ENCODE data around the gene NRSN2. TPM values are rescaled to one million over a fixed set of nuclear protein-coding genes. Genes with fewer than 3 reads are reported as not detected.
A peak's percentile ranks its signal among the peaks of the same experiment; 100 is the strongest.
"Not testable (repeated sequence)": the region's sequence is repeated elsewhere in the genome, so short reads cannot be mapped to it uniquely, and the experiment has no call there.

Gene NRSN2
- polyA plus RNA-seq, 4 donors, result 49.3 to 53.5 (median 51.6) TPM

DNA sequence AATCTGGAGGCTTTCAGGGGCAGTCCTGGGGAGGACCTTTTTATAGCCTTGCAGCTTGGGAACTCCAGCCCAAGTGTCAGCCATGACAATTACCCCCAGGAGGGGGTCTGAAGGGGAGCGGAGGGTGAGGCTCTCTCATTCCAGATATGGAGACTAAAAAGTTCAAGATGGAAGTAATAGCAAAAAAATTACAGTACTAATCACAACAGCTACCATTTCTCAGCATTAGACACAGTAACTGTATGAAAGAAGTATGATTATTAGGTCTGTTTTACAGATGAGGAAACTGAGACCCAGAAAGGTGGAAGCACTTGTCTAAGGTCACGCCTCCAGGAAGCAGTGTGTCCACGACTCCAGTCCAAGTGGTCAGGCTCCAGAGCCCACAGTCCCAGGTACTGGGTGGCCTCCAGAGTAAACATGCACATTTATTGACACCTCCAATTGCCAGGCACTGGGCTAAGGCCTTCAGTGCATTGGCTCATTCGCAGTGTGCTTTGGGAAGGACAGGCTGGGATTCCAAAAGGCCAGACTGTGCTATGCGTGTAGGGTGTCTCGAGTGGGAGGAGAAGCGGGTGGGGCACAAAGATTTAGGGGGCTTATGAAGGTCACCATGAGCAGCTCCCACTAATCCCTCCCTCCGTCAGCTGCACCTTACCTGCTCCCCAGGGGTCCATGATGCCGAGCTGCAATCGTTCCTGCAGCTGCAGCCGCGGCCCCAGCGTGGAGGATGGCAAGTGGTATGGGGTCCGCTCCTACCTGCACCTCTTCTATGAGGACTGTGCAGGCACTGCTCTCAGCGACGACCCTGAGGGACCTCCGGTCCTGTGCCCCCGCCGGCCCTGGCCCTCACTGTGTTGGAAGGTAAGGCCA, 2.3 kb downstream of the NRSN2 start:
- DNase-seq (ENCODE audit: low read depth in 4 of 4, low spot score in 3 of 4), result no peak

DNA sequence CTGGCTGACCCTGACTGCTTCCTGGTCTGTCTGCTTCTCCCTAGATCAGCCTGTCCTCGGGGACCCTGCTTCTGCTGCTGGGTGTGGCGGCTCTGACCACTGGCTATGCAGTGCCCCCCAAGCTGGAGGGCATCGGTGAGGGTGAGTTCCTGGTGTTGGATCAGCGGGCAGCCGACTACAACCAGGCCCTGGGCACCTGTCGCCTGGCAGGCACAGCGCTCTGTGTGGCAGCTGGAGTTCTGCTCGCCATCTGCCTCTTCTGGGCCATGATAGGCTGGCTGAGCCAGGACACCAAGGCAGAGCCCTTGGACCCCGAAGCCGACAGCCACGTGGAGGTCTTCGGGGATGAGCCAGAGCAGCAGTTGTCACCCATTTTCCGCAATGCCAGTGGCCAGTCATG, 6.3 kb downstream of the NRSN2 start:
- DNase-seq (ENCODE audit: low read depth in 4 of 4, low spot score in 3 of 4), result no peak

DNA sequence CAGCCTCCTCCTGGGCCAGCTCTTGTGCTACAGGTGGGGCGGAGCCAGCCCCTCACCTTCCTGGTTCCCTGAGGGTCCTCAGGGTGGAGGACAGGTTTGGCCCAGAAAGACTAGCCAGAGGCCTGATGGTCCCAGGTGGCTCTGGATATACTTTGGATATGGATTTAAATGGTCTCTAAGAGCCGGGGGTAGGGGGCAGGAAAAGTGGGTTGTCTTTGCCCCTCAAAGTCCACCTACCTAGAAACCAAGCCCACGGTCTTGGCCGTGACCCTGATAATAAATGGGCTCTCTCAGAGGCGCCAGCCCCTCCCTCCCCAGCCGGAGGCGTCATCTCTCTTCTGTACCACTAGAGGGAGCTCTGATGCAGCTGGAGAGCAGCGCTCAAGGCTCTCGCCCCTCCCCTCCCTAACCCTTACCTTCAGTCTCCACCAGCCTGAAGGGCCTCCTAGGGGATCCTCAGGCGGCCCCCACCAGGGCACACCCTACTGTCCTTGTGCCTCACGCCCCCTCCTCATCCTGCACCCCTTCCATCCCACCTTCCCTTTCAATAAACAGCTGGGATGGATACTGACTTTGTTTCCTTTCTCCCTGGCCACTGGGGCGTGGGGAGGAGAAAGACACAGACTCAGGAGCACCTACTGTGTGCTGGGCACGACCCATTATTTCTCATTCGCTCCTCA, 7.5 kb downstream of the NRSN2 start:
- DNase-seq (ENCODE audit: low read depth in 4 of 4, low spot score in 3 of 4), result peak in 2 of 4 donors; percentile 67 to 69

DNA sequence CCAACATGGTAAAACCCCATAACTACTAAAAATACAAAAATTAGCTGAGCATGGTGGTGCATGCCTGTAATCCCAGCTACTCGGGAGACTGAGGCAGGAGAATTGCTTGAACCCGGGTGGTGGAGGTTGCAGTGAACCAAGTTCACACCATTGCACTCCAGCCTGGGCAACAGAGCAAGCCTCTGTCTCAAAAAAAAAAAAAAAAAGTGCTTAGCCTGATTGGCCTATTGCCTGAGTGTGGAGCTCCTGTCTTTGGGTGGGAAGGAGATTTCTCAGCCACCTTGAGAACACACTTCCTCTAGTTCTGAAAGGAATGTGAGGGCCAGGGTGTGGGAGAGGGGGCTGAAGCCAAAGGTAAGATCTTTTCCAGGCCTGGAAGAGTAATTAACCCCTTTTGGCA, 9.2 kb downstream of the NRSN2 start:
- not testable (repeated sequence) for DNase-seq (ENCODE audit: low read depth in 4 of 4, low spot score in 3 of 4)

DNA sequence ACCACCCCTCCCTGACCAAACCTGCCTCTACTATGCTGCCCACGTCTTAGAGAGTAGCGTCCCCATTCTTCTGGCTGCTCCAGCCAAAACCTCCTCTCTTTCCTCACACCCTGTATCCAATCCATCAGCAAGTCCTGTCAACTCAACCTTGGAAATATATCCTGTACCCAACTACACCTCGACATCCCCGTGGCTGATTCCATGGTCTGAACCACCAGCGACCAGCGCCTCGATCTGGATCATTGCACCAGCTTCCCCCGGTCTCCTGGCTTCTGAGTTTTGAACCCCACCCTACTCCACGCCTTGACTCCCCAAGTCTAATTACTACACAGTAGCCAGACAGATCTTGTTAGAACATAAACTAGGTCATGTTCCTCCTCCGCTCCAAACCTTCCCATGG, 9.8 kb downstream of the NRSN2 start:
- DNase-seq (ENCODE audit: low read depth in 4 of 4, low spot score in 3 of 4), result no peak

DNA sequence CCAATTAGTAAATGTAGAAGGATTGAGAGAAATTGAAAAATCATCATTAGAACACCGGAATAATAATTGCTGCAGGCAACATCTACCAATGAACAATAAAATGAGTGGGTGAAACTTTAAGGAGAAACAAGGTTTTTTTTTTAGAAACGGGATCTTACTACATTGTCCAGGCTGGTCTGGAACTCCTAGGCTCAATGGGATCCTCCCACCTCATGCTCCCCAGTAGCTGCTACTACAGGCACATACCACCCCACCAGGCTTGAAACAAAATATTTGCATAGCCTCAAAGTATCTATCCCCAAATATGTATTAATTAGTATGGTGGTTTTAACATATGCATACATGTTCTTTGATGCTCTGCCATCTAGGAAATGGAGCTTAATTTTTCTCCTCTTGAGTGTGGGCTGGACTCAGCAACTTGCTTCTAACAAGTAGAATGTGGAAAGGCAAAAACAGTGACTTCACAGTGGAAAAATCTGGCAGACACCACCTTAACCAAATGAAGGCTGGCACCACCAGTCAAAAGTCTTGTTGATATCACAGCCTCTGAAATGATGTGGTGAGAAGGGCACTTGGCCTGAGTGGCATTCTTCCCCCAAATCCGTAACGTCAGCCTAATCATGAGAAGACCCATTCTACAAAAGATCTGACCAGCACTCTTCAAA, 12.1 kb downstream of the NRSN2 start:
- DNase-seq (ENCODE audit: low read depth in 4 of 4, low spot score in 3 of 4), result no peak

DNA sequence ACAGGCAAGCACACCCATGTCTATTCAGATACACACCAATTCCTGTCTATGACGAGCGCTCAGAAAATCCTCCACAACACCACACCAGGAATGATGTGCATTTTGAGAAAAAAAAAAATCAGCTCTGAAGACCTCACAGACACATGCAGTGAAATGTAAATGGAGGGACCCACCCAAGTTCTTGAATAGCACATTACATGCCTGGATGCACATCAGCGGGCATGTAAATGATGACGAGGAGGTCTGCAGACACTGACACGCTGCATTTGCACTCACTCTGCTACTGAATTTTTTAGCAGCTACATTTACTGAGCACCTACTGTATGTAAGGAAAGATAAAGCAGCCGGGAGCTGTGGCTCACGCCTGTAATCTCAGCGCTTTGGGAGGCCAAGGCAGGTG, 14.7 kb downstream of the NRSN2 start:
- DNase-seq (ENCODE audit: low read depth in 4 of 4, low spot score in 3 of 4), result no peak

DNA sequence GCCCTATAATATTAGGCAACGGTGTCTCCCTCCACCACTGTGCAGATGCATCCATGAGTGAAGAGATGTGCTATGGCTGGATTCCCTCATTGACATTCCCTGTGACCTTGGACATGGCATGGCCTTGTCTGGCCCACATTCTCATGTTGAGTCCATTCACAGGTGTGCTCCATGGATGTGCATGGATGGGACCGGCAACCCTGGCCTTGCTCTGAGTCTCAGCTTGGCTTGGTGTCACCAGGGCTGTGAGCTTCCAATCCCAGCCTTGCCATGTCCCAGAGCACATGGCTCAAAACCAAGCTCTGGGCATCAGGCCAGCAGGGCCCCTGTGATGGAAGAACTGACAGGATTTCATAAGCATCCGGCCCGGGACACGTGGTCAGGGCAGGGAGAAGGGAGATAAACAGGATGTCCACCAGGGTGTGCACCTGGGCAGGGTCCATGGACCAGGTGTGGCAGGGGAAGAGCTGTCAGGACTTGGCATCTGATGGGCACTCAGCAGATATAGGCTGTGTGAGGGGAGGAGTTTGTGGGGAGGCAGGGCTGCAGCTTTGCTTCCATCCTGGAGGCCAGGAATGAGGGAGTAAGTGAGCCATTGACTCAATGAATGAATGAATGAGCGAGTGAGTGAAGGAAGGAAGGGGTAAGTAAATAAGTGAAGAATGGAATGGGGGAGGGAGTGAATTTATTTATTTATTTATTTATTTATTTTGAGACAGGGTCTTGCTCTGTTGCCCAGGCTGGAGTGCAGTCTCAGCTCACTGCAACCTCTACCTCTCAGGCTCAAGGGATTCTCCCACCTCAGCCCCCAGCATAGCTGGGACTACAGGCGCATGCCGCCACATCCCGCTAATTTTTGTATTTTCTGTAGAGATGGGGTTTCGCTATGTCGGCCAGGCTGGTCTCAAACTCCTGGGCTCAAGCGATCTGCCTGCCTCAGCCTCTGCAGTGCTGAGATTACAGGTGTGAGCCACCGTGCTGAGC, 15.7 kb downstream of the NRSN2 start:
- no peak for DNase-seq (ENCODE audit: low read depth in 4 of 4, low spot score in 3 of 4)

DNA sequence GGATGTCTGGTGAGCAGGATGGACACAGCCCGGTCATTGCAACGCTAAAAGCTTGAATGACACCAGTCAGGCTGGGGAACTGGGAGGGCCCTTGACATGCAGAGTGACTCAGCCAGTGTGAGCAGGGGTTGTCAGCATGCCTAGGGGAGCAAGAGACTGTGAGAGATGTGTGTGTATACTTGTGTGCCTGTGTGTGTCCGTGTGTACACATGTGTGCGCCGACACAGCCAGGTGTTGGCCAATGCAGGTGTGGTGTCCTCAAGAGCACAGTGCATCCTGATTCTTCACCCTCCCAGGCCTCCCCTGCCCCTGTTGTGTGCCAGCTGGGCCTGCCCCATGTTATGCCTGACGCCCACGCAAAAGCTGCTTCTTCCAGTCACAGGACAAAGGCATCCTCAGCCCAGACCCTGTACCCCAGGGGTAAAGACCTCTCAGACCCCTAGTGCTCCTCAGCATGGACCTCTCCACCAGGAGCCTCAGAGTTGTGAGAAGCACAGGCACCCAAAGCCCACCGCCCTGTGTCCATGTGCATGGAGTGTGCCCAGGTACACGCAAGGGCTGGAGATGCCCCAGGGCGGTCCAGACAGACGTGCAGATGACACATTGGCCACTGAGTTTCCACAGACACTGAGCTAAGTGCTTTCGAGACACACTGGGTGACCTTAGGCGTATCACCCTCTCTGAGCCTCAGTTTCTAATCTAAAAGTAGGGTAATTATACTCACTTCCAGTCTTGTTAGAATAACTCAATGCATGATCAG, 16.6 kb downstream of the NRSN2 start:
- DNase-seq (ENCODE audit: low read depth in 4 of 4, low spot score in 3 of 4), result no peak

DNA sequence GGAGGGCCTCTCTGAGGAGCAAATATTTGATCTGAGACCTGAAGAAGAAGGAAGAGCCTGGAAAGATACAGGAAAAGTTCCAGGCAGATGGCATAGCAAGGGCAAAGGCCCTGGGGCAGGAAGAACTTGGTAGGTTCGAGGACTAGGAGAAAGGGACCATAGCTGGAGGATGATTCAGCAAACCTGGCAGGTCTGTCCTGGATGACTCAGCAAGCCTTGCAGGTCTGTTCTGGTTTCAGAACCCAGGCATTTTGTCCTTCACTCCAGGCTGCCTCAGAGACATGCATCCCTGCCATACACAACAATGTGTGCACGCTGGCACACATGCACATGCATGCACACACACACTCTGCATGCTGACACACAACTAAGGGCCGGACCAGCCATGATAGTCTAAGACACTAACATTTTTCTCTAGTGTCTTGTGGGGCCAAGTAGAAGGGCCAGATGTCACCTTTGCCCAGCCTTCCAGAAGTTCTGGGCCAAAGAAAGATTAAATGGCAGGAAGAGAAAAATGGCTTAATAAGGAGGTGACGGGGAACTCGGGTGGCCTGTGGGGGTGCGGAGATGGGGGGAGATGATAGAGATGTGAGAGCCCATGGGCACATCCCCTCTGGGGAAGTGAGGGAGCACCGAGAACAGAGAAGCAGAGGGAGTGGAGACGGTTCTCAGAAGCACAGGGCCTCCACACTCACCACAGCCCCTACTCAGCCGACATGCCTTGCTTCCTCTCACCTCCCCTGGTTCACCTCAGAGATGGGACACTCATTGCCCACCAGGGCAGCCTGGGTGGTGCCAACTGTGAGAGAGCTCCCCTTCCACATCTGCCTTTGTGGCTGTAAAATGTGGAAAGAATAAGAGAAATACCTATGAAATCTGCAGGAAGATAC, 18.2 kb downstream of the NRSN2 start:
- no peak for DNase-seq (ENCODE audit: low read depth in 4 of 4, low spot score in 3 of 4)

DNA sequence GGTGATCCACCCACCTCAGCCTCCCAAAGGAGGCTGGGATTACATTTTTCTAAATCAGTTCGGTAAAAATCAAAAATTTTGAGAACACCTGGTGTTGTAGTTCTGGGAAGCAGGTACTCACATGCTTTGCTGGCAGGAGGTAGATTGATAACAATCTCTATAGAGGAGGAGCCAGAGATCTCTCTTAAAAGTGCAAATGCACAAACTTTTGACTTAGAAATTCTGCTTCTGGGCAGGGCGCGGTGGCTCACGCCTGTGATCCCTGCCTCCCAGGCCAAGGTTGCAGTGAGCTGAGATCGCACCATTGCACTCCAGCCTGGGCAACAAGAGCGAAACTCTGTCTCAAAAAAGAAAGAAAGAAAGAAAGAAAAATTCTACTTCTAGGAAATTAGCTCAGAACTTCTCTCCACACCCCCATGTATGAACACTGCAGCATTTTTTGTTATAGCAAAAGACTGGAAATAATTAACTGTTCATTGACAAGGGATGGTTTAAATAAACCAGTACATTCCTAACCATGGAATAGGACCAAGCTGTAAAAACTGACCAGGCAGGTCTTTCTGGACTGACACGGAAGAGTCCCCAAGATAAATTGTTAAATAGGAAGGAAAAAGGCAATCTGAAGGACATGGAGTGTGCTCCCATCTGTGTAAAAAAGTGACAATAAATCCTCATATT, 19.3 kb downstream of the NRSN2 start:
- no peak for DNase-seq (ENCODE audit: low read depth in 4 of 4, low spot score in 3 of 4)

DNA sequence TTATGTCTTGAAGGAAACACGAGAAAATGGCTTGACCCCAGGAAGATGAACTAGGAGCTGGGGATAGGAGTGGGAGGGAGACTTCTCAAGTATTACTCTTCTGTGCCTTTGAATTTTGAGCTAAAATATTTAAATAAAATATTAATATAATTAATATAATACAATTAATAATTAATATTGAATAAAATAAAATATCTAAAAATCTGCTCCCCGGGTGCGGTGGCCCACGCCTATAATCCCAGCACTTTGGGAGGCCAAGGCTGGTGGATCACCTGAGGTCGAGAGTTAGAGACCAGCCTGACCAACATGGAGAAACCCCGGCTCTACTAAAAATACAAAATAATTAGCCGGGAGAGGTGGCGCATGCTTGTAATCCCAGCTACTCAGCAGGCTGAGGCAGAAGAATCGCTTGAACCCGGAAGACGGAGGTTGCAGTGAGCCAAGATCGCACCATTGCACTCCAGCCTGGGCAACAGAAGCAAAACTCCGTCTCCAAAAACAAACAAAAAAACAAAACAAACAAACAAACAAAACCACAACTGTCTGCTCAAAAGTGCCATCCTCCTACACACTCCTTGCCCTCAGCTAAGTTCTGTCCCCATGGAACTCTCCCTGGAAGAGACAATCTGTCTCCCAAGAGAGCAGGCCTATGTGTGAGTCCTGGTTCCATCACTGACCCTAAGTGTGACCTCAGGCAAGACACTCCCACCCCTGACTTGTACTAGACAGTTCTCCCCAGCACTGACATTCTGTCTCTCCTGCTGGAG, 20.0 kb downstream of the NRSN2 start:
- DNase-seq (ENCODE audit: low read depth in 4 of 4, low spot score in 3 of 4), result no peak

DNA sequence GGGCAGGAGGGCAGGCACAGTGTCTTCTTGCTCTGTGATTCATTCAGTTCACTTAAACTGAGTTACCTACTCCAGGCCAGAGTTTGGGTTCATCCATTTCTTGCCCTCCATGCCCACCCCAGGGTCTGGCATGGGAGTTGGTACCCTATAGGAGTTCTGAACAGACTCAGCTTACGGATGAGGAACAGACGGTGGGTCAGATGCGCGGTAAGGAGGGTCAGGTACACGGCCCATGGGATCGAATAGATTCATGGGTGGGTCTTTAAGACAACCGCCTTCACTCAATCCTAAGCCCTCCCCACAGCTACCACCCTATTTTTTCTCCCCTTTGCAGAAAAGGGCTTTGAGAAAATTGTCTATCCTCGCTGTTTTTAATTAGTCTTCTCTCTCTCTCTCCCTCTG, 20.6 kb downstream of the NRSN2 start:
- no peak for DNase-seq (ENCODE audit: low read depth in 4 of 4, low spot score in 3 of 4)

DNA sequence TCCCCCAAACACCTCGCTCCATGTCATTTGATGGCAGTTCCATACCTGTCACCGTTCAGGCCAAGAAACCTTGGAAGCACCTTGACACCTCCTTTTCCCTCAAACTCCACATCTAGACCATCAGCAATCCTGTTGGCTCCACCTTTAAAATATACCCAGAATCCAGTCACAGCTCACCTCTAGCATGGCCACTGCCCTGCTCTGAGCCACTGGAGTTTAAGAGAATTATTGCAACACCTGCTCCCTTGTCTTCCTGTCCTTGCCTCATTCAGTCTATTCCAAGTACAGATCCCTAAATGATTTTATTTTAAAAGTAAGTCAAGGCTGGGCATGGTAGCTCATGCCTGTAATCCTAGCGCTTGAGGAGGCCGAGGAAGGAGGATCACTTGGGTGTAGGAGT, 22.0 kb downstream of the NRSN2 start:
- DNase-seq (ENCODE audit: low read depth in 4 of 4, low spot score in 3 of 4), result no peak

DNA sequence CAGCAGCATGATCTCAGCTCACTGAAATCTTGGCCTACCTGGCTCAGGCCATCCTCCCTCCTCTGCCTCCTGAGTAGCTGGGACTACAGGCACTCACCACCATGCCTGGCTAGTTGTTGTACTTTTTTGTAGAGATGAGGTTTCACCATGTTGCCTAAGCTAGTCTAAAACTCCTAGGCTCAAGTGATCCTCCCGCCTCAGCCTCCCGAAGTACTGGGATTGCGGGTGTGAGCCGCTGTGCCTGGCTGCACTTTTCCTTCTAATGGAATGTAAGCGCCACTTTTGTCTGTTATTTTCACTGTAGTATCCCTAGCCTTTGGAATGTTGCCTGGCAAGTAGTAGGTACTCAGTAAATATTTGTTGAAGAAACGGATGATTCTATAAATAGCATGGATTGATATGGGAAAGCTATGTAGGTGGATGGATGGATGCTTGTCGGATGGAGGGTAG, 23.3 kb downstream of the NRSN2 start:
- no peak for DNase-seq (ENCODE audit: low read depth in 4 of 4, low spot score in 3 of 4)

DNA sequence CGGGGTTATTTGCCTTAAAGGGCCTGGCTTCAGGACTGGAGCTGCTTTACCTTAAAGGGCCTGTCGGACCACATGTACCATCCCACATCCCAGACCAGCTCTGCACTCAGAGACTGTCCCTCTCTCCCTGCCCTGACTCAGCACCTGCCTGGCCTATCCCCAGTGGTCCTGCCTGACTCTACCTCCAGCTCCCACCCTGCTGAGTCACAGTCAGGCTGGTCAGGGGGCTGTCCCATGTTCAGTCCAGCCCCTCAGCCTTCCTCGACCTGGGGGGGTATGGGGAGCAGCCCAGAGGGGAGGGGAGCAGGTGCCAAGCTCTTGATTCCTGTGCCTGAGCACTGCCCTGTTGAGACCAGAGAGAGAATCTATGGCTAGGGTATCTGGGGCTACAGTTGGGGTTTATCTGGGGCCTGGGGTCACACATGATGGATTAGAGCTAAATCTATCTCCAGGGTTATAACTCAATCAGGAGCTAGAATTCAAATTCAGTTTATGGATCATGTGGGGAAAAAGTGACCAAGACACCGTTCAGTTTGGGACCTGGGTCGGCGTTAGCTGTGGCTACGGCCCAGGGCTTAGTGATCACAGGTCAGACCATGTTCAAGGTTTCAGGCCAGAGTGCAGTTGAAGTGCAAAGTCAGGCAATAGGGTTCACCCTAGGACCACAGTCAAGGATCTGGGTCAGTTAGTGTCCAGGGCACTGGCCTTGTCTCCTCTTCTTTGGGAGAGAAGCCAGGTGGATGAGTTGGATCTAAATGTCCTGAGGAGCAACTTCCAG, 24.3 kb downstream of the NRSN2 start:
- no peak for DNase-seq (ENCODE audit: low read depth in 4 of 4, low spot score in 3 of 4)
